Measurements from ENCODE around the gene ECT2. TPM values are rescaled to one million over a fixed set of nuclear protein-coding genes. Genes with fewer than 3 reads are reported as not detected.

ECT2 gene
- total RNA-seq, 4 donors from 2014 or later, result 2.7 to 5.8 (median 3.7) TPM

DNA sequence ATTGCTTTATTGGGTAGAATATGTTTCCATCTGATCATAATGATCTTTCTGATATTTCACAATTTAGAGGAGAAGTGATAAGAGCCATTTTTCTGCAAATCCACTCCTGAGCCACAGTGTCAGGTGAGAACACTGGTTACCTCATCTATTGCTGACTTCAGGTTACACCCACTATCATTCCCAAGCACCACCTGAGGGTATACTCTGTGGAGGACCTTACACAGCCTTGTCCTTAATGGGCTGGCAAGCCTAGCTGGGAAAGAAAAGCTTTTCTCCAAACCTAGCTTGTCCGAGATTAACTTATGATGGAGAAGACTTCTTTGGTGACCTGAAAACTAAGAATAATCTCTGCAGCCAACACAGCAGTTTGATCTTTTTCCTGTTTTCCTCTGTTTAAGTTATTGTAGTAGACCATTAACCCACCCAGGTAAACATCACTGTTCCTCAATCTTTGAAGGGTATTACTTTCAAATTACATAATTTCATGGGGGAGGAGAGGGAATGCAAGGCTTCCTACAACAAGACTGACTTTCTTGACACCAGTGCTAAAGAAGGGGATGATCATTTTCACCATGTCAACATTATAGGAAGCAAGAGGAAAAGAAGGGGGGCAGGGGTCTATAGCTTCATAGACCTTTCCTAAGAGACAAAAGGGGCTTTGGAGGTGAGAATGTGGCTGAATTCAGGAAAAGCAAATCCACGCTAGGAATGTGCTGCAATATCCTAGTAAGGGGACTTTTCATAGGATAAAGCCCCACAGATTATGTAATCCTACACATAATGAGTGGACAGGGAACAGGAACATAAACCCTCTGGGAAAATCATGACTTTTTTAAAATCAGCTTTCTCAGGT lies 41.4 kb upstream of the ECT2 start:
- ATAC-seq (no peak), DNase-seq (no peak)
- H3K9me3 ChIP-seq, result no peaks in the 10 kb centered on the region
- peak overlapping the region in 3 of 4 donors; percentile 85 to 90 (median 86) for H3K27ac ChIP-seq
- peaks cover 19 to 26% of the 10 kb centered on the region in 2 donors for H3K4me1 ChIP-seq
- intact Hi-C loops (cut with DNase I; ENCODE audit: low total_unique reads), result no loop called here
- no peak for TF ChIP-seq POLR2A (IDR thresholded peaks at IDR 0.05)
- TF ChIP-seq, protein P1, sequence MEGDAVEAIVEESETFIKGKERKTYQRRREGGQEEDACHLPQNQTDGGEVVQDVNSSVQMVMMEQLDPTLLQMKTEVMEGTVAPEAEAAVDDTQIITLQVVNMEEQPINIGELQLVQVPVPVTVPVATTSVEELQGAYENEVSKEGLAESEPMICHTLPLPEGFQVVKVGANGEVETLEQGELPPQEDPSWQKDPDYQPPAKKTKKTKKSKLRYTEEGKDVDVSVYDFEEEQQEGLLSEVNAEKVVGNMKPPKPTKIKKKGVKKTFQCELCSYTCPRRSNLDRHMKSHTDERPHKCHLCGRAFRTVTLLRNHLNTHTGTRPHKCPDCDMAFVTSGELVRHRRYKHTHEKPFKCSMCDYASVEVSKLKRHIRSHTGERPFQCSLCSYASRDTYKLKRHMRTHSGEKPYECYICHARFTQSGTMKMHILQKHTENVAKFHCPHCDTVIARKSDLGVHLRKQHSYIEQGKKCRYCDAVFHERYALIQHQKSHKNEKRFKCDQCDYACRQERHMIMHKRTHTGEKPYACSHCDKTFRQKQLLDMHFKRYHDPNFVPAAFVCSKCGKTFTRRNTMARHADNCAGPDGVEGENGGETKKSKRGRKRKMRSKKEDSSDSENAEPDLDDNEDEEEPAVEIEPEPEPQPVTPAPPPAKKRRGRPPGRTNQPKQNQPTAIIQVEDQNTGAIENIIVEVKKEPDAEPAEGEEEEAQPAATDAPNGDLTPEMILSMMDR (IDR thresholded peaks at IDR 0.05 in 4 of 5, conservative IDR thresholded peaks at IDR 0.05 in 1 of 5), result no peak
- in situ Hi-C loops (cut with MboI; ENCODE audit: low sequenced_read_pairs in 4 of 4), result no loop called here
- H3K4me3 ChIP-seq, result peak overlapping the region in 2 of 4 donors; percentile 78 to 89
- H3K36me3 ChIP-seq, result no peaks in the 10 kb centered on the region
- H3K27me3 ChIP-seq, result no peaks in the 10 kb centered on the region

DNA sequence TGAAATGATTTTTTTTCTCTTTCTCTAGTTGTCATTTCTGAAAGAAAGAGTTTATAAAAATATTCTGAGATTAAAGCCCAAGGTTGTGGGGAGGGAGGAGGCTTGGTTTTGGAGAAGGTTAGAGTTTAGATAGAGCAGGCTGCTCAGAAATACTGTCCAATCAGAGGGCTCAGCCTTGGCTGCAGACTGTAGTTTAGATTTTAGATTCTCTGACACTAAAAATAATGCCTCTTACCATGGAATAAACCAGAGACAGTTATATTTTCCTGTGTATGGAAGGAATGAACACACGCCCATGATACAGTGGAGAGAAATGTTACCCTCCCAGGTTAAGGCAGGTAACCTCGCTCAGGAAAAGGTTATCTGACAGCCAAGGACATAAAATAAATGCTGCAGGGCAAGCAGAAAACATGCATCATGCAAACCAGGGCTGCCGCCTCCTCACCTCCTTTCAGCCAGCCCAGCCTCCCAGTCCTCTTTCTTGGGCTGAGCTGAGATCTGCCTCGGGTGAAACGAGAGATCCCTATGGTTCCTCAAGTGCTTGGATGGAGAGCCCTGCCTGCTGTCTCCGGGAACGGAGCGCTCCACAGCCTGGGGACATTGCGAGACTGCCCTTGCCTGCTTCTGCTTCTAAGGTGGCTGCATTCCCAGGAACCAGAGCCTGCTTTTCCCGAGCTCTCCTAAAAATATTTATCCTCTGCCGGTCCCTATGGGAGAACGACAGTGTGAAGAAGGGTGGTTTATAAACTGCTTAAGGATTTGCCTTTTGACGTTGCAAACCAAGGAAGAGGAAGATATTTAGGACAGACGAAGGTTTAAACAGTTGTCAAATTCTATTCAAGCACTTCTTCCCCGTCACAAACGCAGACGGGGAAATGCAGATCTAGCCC lies 40.5 kb upstream of the ECT2 start:
- intact Hi-C loops (cut with DNase I; ENCODE audit: low total_unique reads), result no loop called here
- peak; percentile 64 to 66 for DNase-seq

DNA sequence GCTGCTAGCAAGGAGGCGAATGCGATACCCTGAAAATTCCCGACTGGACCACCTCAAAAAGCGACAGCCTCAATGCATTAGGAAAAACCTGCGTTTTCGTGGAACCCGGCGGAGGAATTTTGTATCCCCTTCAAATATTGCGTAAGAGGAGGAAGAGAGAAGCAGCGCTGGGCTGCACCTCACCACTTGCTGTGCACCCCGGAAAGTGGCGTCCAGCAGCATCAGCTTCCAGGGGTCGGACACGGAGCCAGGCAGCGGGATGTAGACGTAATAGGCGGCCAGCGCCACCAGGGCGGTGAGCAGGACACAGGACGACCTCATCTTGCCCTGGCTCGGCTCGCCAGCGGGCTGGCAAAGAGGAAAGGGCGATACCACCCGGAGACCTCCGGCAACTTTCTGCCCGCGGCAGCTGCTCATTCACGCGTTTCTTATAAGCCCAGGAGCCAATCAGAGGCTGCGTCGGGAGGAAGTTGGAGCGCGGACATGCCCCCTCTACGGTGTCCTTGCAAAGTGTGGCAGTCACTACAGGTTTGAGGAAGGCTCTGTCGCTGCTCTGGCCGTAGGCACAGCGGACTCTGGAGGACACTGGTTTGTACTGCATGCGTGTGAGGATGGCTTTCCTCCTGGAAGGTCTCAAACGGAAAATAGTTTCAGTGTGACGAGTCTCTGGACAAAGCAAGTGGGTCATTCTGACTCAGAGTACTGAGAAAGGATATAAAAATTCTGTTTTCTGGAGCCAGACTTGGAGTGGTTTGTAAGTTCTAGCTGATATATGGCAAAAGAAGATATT lies 39.7 kb upstream of the ECT2 start, which contains the start of gene NCEH1:
NCEH1 (minus strand) TSS at position 404 of the 790 bp plus-strand sequence; CDS start at position 321, 83 bp downstream.
- DNase-seq, result peak; percentile 89 to 93
- Histone ChIP-seq H3K4me1 (peaks cover 19 to 26% of the 10 kb centered on the region in 2 donors), H3K9me3 (no peaks in the 10 kb centered on the region), H3K4me3 (peak within 1 kb of the TSS; percentile 76 to 89 (median 81)), H3K27ac (peak within 1 kb of the TSS; percentile 84 to 90 (median 86)), H3K27me3 (no peaks in the 10 kb centered on the region), H3K36me3 (no peaks in the 10 kb centered on the region)
- TF ChIP-seq, protein P1 (IDR thresholded peaks at IDR 0.05 in 4 of 5, conservative IDR thresholded peaks at IDR 0.05 in 1 of 5), result peak; percentile 75 to 95 (median 86)
- peak; percentile 75 to 86 for TF ChIP-seq POLR2A (IDR thresholded peaks at IDR 0.05)
- in situ Hi-C loops (cut with MboI; ENCODE audit: low sequenced_read_pairs in 4 of 4) (loop anchor here in 1 of 4 donors (5.0 kb wide), 1 partner anchor 34 kb away; no protein-coding TSS in a partner anchor), intact Hi-C loops (cut with DNase I; ENCODE audit: low total_unique reads) (loop anchor here (1.0 kb wide), 2 partner anchors 38 to 39 kb away; partner anchors contain the start of gene ECT2)
- ATAC-seq, result peak; percentile 97 to 98

More for the DNA sequence above, 40.5 kb upstream of the ECT2 start:
- Histone ChIP-seq H3K27me3 (no peaks in the 10 kb centered on the region), H3K9me3 (no peaks in the 10 kb centered on the region), H3K4me3 (peak overlapping the region; percentile 76 to 89 (median 81)), H3K27ac (peak overlapping the region; percentile 84 to 90 (median 86)), H3K4me1 (peaks cover 19 to 26% of the 10 kb centered on the region in 2 donors), H3K36me3 (no peaks in the 10 kb centered on the region)
- no peak for TF ChIP-seq POLR2A (IDR thresholded peaks at IDR 0.05)
- TF ChIP-seq, protein P1 (IDR thresholded peaks at IDR 0.05 in 4 of 5, conservative IDR thresholded peaks at IDR 0.05 in 1 of 5), result no peak
- in situ Hi-C loops (cut with MboI; ENCODE audit: low sequenced_read_pairs in 4 of 4), result loop anchor here in 1 of 4 donors (5.0 kb wide), 1 partner anchor 33 kb away; no protein-coding TSS in a partner anchor
- peak; percentile 72 to 73 for ATAC-seq

DNA sequence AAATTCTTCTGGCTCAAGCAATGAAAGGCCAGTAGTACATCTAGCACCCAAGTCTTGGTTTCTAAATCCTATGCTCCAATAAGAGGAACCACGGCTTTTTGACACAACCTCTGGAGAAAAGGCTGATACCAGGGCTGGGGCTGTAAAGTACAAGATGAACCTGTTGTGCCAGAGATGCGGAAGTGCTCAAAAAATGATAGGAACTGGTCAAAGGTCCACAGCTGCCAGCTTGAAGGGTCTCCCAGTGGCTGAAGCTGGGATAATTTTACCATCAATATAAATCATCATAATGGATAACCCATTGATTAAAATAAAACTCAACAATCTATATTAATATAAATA lies 39.1 kb upstream of the ECT2 start:
- Histone ChIP-seq H3K9me3 (no peaks in the 10 kb centered on the region), H3K4me1 (peaks cover 19 to 26% of the 10 kb centered on the region in 2 donors), H3K27ac (peak overlapping the region; percentile 84 to 90 (median 86)), H3K27me3 (no peaks in the 10 kb centered on the region), H3K4me3 (peak overlapping the region; percentile 76 to 89 (median 81)), H3K36me3 (no peaks in the 10 kb centered on the region)
- intact Hi-C loops (cut with DNase I; ENCODE audit: low total_unique reads) (loop anchor here (1.0 kb wide), 2 partner anchors 38 to 39 kb away; partner anchors contain the start of gene ECT2), in situ Hi-C loops (cut with MboI; ENCODE audit: low sequenced_read_pairs in 4 of 4) (loop anchor here in 1 of 4 donors (5.0 kb wide), 1 partner anchor 34 kb away; no protein-coding TSS in a partner anchor)
- TF ChIP-seq, protein P1 (IDR thresholded peaks at IDR 0.05 in 4 of 5, conservative IDR thresholded peaks at IDR 0.05 in 1 of 5), result no peak
- no peak for TF ChIP-seq POLR2A (IDR thresholded peaks at IDR 0.05)
- DNase-seq, result no peak
- no peak for ATAC-seq
